Measurements from ENCODE around the gene FNDC7. TPM values are rescaled to one million over a fixed set of nuclear protein-coding genes. Genes with fewer than 3 reads are reported as not detected.

Gene FNDC7
- total and polyA plus RNA-seq, 9 of the 15 experiments (the other 6 are each of a cell fraction or from before 2014, with no cell fraction given): not detected

DNA sequence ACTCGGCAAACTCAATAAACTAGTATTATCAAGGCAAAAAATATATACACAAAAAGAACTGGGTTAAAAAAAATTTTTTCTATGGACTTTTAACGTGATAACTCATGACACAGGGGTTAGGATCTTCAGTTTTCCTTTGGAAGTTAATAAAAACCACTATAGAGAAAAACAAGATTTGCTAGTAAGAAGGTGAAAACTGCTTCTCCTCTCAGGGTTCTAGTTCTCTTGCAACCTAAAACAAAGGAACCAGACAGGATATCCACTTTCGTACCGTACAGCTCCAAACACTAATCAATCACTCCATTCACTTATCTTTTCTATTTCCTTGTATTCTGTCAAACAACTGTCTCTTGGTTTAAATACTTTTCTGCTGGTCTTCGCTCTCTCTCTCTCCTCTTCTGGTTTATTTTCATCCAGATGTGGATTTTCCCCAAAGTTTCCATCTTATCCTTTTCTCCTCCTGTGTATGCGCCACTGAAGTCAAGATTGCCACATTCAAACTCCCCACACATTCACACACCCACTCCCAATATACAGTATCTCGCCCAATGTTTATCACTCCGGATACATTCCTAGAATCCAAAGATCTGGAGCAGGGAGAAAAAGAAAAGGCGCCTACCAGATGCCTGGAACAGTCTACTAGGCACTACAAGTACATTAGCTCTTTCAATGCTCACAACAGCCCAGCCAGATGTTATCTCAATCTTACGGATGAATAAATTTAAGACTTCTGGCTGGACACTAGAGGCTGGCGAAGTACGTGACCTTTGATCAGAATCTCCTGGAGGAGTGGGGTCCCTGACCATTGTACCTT is 21.4 kb upstream of the FNDC7 start (continued):
- TF ChIP-seq EZH2 (IDR thresholded peaks at IDR 0.05; ENCODE audit: borderline replicate concordance, low read depth, low read length) (no peak), ZNF778 (CRISPR knock-in tag; IDR thresholded peaks at IDR 0.05) (peak; percentile 7; the same call in 1 of the 2 replicates), PPARD (CRISPR knock-in tag; IDR thresholded peaks at IDR 0.05) (no peak), KLF16 (IDR thresholded peaks at IDR 0.05) (no peak), ZNF184 (CRISPR knock-in tag; IDR thresholded peaks at IDR 0.05) (no peak), EGR1 (conservative IDR thresholded peaks at IDR 0.05) (peak; percentile 53), MCM7 (IDR thresholded peaks at IDR 0.05) (no peak), ZNF507 (tag; conservative IDR thresholded peaks at IDR 0.05) (no peak), PCBP1 (IDR thresholded peaks at IDR 0.05; ENCODE audit: low read depth, low read length, poor library complexity, severe bottlenecking) (no peak), ZNF146 (CRISPR knock-in tag; IDR thresholded peaks at IDR 0.05; ENCODE audit: unreplicated experiment) (no peak), PYGO2 (tag; IDR thresholded peaks at IDR 0.05) (0 out of 2 replicates have a peak, but pooled peaks have one; percentile 8), SMARCA4 (IDR thresholded peaks at IDR 0.05) (peak; percentile 54), RBM14 (IDR thresholded peaks at IDR 0.05; ENCODE audit: borderline replicate concordance, insufficient read depth, low read depth, low read length) (no peak), GTF2F1 (IDR thresholded peaks at IDR 0.05; ENCODE audit: low read depth, low read length) (no peak), HMG20B (CRISPR knock-in tag; IDR thresholded peaks at IDR 0.05) (no peak), ZNF668 (CRISPR knock-in tag; IDR thresholded peaks at IDR 0.05) (no peak), PHB2 (IDR thresholded peaks at IDR 0.05; ENCODE audit: low read depth) (no peak)
- TF ChIP-seq, protein P1, sequence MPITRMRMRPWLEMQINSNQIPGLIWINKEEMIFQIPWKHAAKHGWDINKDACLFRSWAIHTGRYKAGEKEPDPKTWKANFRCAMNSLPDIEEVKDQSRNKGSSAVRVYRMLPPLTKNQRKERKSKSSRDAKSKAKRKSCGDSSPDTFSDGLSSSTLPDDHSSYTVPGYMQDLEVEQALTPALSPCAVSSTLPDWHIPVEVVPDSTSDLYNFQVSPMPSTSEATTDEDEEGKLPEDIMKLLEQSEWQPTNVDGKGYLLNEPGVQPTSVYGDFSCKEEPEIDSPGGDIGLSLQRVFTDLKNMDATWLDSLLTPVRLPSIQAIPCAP (CRISPR knock-in tag; IDR thresholded peaks at IDR 0.05; ENCODE audit: borderline replicate concordance): no peak
- TF ChIP-seq, protein P2, sequence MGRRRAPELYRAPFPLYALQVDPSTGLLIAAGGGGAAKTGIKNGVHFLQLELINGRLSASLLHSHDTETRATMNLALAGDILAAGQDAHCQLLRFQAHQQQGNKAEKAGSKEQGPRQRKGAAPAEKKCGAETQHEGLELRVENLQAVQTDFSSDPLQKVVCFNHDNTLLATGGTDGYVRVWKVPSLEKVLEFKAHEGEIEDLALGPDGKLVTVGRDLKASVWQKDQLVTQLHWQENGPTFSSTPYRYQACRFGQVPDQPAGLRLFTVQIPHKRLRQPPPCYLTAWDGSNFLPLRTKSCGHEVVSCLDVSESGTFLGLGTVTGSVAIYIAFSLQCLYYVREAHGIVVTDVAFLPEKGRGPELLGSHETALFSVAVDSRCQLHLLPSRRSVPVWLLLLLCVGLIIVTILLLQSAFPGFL (CRISPR knock-in tag; IDR thresholded peaks at IDR 0.05): no peak
- TF ChIP-seq, protein P3, sequence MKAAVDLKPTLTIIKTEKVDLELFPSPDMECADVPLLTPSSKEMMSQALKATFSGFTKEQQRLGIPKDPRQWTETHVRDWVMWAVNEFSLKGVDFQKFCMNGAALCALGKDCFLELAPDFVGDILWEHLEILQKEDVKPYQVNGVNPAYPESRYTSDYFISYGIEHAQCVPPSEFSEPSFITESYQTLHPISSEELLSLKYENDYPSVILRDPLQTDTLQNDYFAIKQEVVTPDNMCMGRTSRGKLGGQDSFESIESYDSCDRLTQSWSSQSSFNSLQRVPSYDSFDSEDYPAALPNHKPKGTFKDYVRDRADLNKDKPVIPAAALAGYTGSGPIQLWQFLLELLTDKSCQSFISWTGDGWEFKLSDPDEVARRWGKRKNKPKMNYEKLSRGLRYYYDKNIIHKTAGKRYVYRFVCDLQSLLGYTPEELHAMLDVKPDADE (conservative IDR thresholded peaks at IDR 0.05; ENCODE audit: control insufficient read depth, low read depth, low read length): no peak
- TF ChIP-seq, protein P4, sequence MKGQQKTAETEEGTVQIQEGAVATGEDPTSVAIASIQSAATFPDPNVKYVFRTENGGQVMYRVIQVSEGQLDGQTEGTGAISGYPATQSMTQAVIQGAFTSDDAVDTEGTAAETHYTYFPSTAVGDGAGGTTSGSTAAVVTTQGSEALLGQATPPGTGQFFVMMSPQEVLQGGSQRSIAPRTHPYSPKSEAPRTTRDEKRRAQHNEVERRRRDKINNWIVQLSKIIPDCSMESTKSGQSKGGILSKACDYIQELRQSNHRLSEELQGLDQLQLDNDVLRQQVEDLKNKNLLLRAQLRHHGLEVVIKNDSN (CRISPR knock-in tag; IDR thresholded peaks at IDR 0.05): no peak
